Common myeloid progenitor, CD34-positive (primary cell): ENCODE data around the gene HELZ.

Experiments used
- CTCF ChIA-PET: fragments of 350-600 bp; sonication (Branson Sonifier 250); formaldehyde crosslinking; loops from one replicate; lab custom pipeline; 2021; ENCODE audit warnings: antibody characterized with exemption; lab: Charles Lee
- POLR2A ChIA-PET: fragments of 350-600 bp; sonication (Branson Sonifier 250); formaldehyde crosslinking; loops from one replicate; lab custom pipeline; 2021; ENCODE audit warnings: antibody characterized with exemption; lab: Charles Lee
- DNase-seq, 3 donors: peaks; one replicate each; pipeline versions ENCODE4 v3.0.0 to v3.0.0-alpha.2; 2013
- H3K27ac ChIP-seq, 2 experiments: 1 replicate in 1 of 2; 2 replicates in 1 of 2; pipeline ENCODE4 v1.7.0; 2013; ENCODE audit warnings: inconsistent platforms in 2 of 2, low read length in 2 of 2, mild to moderate bottlenecking in 2 of 2, low read depth in 1 of 2, moderate library complexity in 1 of 2; ENCODE audit not compliant: severe bottlenecking in 2 of 2, insufficient read depth in 1 of 2, poor library complexity in 1 of 2
- H3K27me3 ChIP-seq, 5 experiments: replicated peaks in 2 of 5; 1 replicate in 3 of 5; 2 replicates in 2 of 5; pipeline versions ENCODE4 v1.6.1 to v1.7.0; 2013; ENCODE audit warnings: low read length in 4 of 5, mild to moderate bottlenecking in 2 of 5, moderate library complexity in 2 of 5, inconsistent platforms in 1 of 5; ENCODE audit not compliant: insufficient read depth in 5 of 5, control insufficient read depth in 4 of 5
- H3K36me3 ChIP-seq, 4 experiments: 1 replicate in 2 of 4; 2 replicates in 2 of 4; pipeline versions ENCODE4 v1.6.1 to v1.7.0; 2013; ENCODE audit warnings: low read length in 3 of 4, control low read depth in 1 of 4, mild to moderate bottlenecking in 1 of 4; ENCODE audit not compliant: control insufficient read depth in 4 of 4, insufficient read depth in 4 of 4
- H3K4me1 ChIP-seq, 4 experiments: 1 replicate in 3 of 4; 2 replicates in 1 of 4; pipeline versions ENCODE4 v1.6.1 to v1.7.1; 2013; ENCODE audit warnings: low read length in 3 of 4, mild to moderate bottlenecking in 3 of 4, control low read depth in 1 of 4, inconsistent platforms in 1 of 4, moderate library complexity in 1 of 4; ENCODE audit not compliant: control insufficient read depth in 4 of 4, insufficient read depth in 4 of 4; ENCODE audit errors: control extremely low read depth in 1 of 4
- H3K4me3 ChIP-seq, 7 experiments: 1 replicate in 4 of 7; 2 replicates in 3 of 7; pipeline versions ENCODE4 v1.5.1 to v1.7.0; 2013; ENCODE audit warnings: mild to moderate bottlenecking in 7 of 7, low read length in 6 of 7, moderate library complexity in 6 of 7, inconsistent platforms in 2 of 7, low read depth in 2 of 7, control low read depth in 1 of 7; ENCODE audit not compliant: insufficient read depth in 4 of 7, control insufficient read depth in 1 of 7; ENCODE audit errors: extremely low read depth in 1 of 7
- H3K9me3 ChIP-seq, 5 experiments: 1 replicate in 4 of 5; 2 replicates in 1 of 5; pipeline versions ENCODE4 v1.6.1 to v1.7.1; 2013; ENCODE audit warnings: low read length in 4 of 5, mild to moderate bottlenecking in 2 of 5, inconsistent platforms in 1 of 5, low read depth in 1 of 5, moderate library complexity in 1 of 5; ENCODE audit not compliant: control insufficient read depth in 4 of 5, insufficient read depth in 2 of 5; ENCODE audit errors: control extremely low read depth in 1 of 5
- WGBS: methylation state at CpG from one replicate; pipeline ENCODE4 v1.1.5; 2013; ENCODE audit not compliant: insufficient coverage; 5-methylcytosine and 5-hydroxymethylcytosine counted together

HELZ gene

DNA sequence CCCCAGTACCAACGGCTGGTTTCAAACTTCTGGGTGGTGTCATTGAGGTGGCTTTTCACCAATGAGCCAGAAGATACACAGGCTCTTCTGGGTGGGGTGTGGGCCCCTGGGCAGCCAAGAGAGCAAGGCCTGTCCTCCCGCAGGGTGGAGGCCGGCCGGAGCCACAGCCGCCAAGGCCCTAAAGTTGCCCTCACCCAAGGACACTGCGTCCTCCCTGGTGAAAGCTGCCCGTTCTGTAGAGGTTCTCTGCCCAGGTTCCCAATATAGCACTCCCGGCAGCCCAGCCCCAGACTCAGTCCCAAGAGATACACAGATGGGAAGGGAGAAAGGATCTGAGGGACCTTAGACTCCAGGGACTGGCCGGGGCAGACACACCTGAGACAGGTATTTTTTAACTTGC lies 211.4 kb downstream of the HELZ start:
- Histone ChIP-seq H3K27ac (no peak overlapping the region), H3K27me3 (no peaks in the 10 kb centered on the region), H3K4me1 (no peaks in the 10 kb centered on the region), H3K9me3 (no peaks in the 10 kb centered on the region), H3K36me3 (no peaks in the 10 kb centered on the region), H3K4me3 (no peak overlapping the region)
- no peak for DNase-seq
- CTCF ChIA-PET, result no interaction called here
- POLR2A ChIA-PET, result no interaction called here
- 97% methylated on average over 9 of the region's 9 CpGs for WGBS

GRCh38 chr17:67032985-67033384 lies 212.0 kb downstream of the HELZ start:
- 100% methylated on average over 4 of the region's 13 CpGs for WGBS
- no peak for DNase-seq
- no peaks in the 10 kb centered on the region for H3K9me3 ChIP-seq
- no peaks in the 10 kb centered on the region for H3K36me3 ChIP-seq
- ChIA-PET CTCF (no interaction called here), POLR2A (no interaction called here)
- H3K4me1 ChIP-seq, result no peaks in the 10 kb centered on the region
- H3K27me3 ChIP-seq, result no peaks in the 10 kb centered on the region
- H3K27ac ChIP-seq, result no peak overlapping the region
- H3K4me3 ChIP-seq, result no peak overlapping the region

DNA sequence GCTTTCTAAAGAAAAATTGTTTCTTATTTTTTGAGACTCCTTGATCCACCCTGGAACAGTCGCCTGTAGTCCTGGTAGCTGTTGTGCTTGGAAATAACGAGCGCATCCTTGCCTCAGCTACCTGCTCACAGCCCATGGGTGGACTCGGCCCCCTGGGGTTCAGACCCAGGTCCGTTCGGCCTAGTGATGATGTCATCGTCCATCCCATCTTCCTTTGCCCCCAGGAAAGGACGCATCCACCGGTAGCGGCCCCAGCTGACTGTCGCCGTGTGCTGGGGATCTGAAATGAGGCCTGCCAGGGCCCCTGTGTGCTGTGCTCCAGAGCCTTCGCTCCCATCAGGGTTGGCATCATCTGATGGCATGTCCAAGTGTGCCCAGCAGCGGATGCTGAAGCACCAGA lies 212.6 kb downstream of the HELZ start:
- ChIA-PET CTCF (no interaction called here), POLR2A (no interaction called here)
- Histone ChIP-seq H3K4me3 (no peak overlapping the region), H3K27me3 (no peaks in the 10 kb centered on the region), H3K9me3 (no peaks in the 10 kb centered on the region), H3K36me3 (no peaks in the 10 kb centered on the region), H3K27ac (no peak overlapping the region), H3K4me1 (no peaks in the 10 kb centered on the region)
- 96% methylated on average over 11 of the region's 14 CpGs for WGBS
- no peak for DNase-seq

DNA sequence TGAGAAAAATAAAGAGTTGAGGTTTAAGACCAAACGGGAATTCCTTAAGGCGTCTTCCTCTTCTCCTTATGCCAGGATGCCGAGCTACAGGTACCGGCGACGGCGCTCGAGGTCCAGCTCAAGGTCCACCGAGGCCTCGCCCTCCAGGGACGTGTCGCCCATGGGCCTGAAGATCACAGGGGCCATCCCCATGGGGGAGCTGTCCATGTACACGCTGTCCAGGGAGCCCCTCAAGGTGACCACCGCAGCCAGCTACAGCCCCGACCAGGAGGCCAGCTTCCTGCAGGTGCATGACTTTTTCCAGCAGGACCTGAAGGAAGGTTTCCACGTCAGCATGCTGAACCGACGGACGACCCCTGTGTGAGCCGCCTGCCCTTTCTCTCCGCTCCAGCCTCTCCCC lies 214.4 kb downstream of the HELZ start:
- Histone ChIP-seq H3K4me1 (no peaks in the 10 kb centered on the region), H3K27ac (no peak overlapping the region), H3K27me3 (no peaks in the 10 kb centered on the region), H3K9me3 (no peaks in the 10 kb centered on the region), H3K4me3 (no peak overlapping the region), H3K36me3 (no peaks in the 10 kb centered on the region)
- no peak for DNase-seq
- CTCF ChIA-PET, result no interaction called here
- 96% methylated on average over 21 of the region's 21 CpGs for WGBS
- POLR2A ChIA-PET, result interaction anchor here (0.6 kb wide), 1 partner anchor 241 kb away, joined by 5 read pairs; no protein-coding TSS in a partner anchor

- WGBS, result 98% methylated on average over 11 of the region's 12 CpGs
- no peaks in the 10 kb centered on the region for H3K4me1 ChIP-seq
- ChIA-PET POLR2A (no interaction called here), CTCF (no interaction called here)
- DNase-seq, result no peak
- H3K27me3 ChIP-seq, result no peaks in the 10 kb centered on the region
- no peak overlapping the region for H3K4me3 ChIP-seq
- no peak overlapping the region for H3K27ac ChIP-seq
- no peaks in the 10 kb centered on the region for H3K36me3 ChIP-seq
- no peaks in the 10 kb centered on the region for H3K9me3 ChIP-seq
Measured at GRCh38 chr17:67027031-67027628, 217.9 kb downstream of the HELZ start.

GRCh38 chr17:67026341-67026740 lies 218.7 kb downstream of the HELZ start:
- ChIA-PET POLR2A (no interaction called here), CTCF (no interaction called here)
- Histone ChIP-seq H3K4me3 (no peak overlapping the region), H3K36me3 (no peaks in the 10 kb centered on the region), H3K4me1 (no peaks in the 10 kb centered on the region), H3K27me3 (no peaks in the 10 kb centered on the region), H3K9me3 (no peaks in the 10 kb centered on the region), H3K27ac (no peak overlapping the region)
- DNase-seq, result no peak
- WGBS, result no CpG with 5 or more reads among the region's 2 CpGs

GRCh38 chr17:67025216-67025792 lies 219.7 kb downstream of the HELZ start:
- DNase-seq, result no peak
- 92% methylated on average over 18 of the region's 20 CpGs for WGBS
- H3K27me3 ChIP-seq, result no peaks in the 10 kb centered on the region
- ChIA-PET POLR2A (no interaction called here), CTCF (no interaction called here)
- H3K36me3 ChIP-seq, result no peaks in the 10 kb centered on the region
- H3K4me3 ChIP-seq, result no peak overlapping the region
- no peak overlapping the region for H3K27ac ChIP-seq
- H3K4me1 ChIP-seq, result no peaks in the 10 kb centered on the region
- no peaks in the 10 kb centered on the region for H3K9me3 ChIP-seq
